Measurements from ENCODE around the gene ANKS1A.
"Not testable (repeated sequence)": the region's sequence is repeated elsewhere in the genome, so short reads cannot be mapped to it uniquely, and the experiment has no call there.

The ANKS1A gene

GRCh38 chr6:34928220-34928619, 39.2 kb downstream of the ANKS1A start:
- no peak for DNase-seq (ENCODE audit: low read depth)
- TF ChIP-seq CTCF (IDR thresholded peaks at IDR 0.05; ENCODE audit: low read depth, low read length, missing control alignments): no peak
- H3K4me3 ChIP-seq (ENCODE audit: low read depth, low read length): no peak overlapping the region
- in situ Hi-C loops (cut with HindIII; ENCODE audit: low sequenced_read_pairs): no loop called here

- DNase-seq (ENCODE audit: low read depth): no peak
- H3K4me3 ChIP-seq (ENCODE audit: low read depth, low read length): no peak overlapping the region
- in situ Hi-C loops (cut with HindIII; ENCODE audit: low sequenced_read_pairs): no loop called here
- no peak for TF ChIP-seq CTCF (IDR thresholded peaks at IDR 0.05; ENCODE audit: low read depth, low read length, missing control alignments)
Observed at GRCh38 chr6:34928695-34929094, 39.6 kb downstream of the ANKS1A start.

GRCh38 chr6:34929241-34929978, 40.4 kb downstream of the ANKS1A start:
- no peak for DNase-seq (ENCODE audit: low read depth)
- in situ Hi-C loops (cut with HindIII; ENCODE audit: low sequenced_read_pairs): no loop called here
- H3K4me3 ChIP-seq (ENCODE audit: low read depth, low read length): no peak overlapping the region
- no peak for TF ChIP-seq CTCF (IDR thresholded peaks at IDR 0.05; ENCODE audit: low read depth, low read length, missing control alignments)

- no peak overlapping the region for H3K4me3 ChIP-seq (ENCODE audit: low read depth, low read length)
- in situ Hi-C loops (cut with HindIII; ENCODE audit: low sequenced_read_pairs): no loop called here
- no peak for TF ChIP-seq CTCF (IDR thresholded peaks at IDR 0.05; ENCODE audit: low read depth, low read length, missing control alignments)
- no peak for DNase-seq (ENCODE audit: low read depth)
Observed at GRCh38 chr6:34930221-34930620, 41.2 kb downstream of the ANKS1A start.

GRCh38 chr6:34932202-34932601, 43.1 kb downstream of the ANKS1A start:
- H3K4me3 ChIP-seq (ENCODE audit: low read depth, low read length); in situ Hi-C loops (cut with HindIII; ENCODE audit: low sequenced_read_pairs); DNase-seq (ENCODE audit: low read depth): not testable (repeated sequence)

GRCh38 chr6:34934516-34934915, 45.5 kb downstream of the ANKS1A start:
- TF ChIP-seq CTCF (IDR thresholded peaks at IDR 0.05; ENCODE audit: low read depth, low read length, missing control alignments): no peak
- in situ Hi-C loops (cut with HindIII; ENCODE audit: low sequenced_read_pairs): no loop called here
- no peak overlapping the region for H3K4me3 ChIP-seq (ENCODE audit: low read depth, low read length)
- DNase-seq (ENCODE audit: low read depth): peak; percentile 70

- H3K4me3 ChIP-seq (ENCODE audit: low read depth, low read length): no peak overlapping the region
- TF ChIP-seq CTCF (IDR thresholded peaks at IDR 0.05; ENCODE audit: low read depth, low read length, missing control alignments): no peak
- DNase-seq (ENCODE audit: low read depth): no peak
- in situ Hi-C loops (cut with HindIII; ENCODE audit: low sequenced_read_pairs): loop anchor here (5.0 kb wide), 1 partner anchor 41 kb away; no protein-coding TSS in a partner anchor
Observed at GRCh38 chr6:34938268-34938667, 49.2 kb downstream of the ANKS1A start.

Data from astrocyte of the cerebellum (primary cell).